ENCODE results near the gene WDR89.
"Not testable (repeated sequence)": the region's sequence is repeated elsewhere in the genome, so short reads cannot be mapped to it uniquely, and the experiment has no call there.

The WDR89 gene

DNA sequence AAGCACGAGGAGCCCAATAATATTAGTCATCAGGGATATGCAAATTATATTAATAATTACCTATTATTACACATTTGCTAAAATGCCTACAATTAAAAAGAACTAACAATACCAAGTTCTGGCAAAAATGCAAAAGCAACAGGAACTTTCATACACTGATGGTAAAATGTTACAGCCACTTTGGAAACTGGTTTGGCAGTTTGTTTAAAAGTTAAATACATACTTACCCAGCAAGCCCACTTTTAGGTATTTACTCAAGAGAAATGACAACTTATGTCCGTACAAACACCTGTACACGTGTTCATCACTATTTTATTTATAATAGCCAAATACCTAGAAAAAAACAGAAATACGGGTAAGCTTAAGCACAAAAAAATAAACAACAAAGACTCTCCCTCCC lies 17.0 kb downstream of the WDR89 start:
- Histone ChIP-seq H3K4me2 (ENCODE audit: low read length) (no peak overlapping the region), H3K4me3 (ENCODE audit: low read length) (no peak overlapping the region), H3K27ac (ENCODE audit: low read length) (no peak overlapping the region), H3K27me3 (ENCODE audit: low read depth, low read length) (no peaks in the 10 kb centered on the region), H4K20me1 (ENCODE audit: insufficient read depth, low read length) (peaks cover 2% of the 10 kb centered on the region; the same call in 1 of the 2 replicates), H3K9me3 (ENCODE audit: insufficient read depth, low read length) (no peaks in the 10 kb centered on the region), H3K4me1 (ENCODE audit: low read length) (no peaks in the 10 kb centered on the region), H2AFZ (ENCODE audit: low read depth, low read length) (no peak overlapping the region), H3K79me2 (ENCODE audit: low read length) (peaks cover 43% of the 10 kb centered on the region), H3K9ac (ENCODE audit: low read length) (no peak overlapping the region), H3K36me3 (replicated peaks; ENCODE audit: low read depth, low read length) (peaks cover 17% of the 10 kb centered on the region)
- TF ChIP-seq EZH2phosphoT487 (IDR thresholded peaks at IDR 0.05; ENCODE audit: low read depth) (no peak), CTCF (IDR thresholded peaks at IDR 0.05; ENCODE audit: low read depth, low read length) (no peak)

DNA sequence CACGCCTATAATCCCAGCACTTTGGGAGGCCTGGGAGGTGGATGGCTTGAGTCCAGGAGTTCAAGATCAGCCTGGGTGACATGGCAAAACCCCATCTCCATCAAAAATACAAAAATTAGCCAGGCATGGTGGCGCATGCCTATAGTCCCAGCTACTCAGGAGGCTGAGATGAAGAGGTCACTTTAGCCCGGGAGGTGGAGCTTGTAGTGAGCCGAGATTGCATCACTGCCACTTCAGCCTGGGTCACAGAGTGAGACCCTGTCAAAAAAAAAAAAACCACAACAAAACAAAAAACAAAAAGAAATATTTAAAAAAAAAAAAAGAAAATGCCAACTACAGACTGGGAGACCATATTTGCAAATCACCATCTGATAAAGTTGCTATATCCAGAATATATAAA lies 17.5 kb downstream of the WDR89 start:
- H3K9ac ChIP-seq (ENCODE audit: low read length) = no peak overlapping the region
- TF ChIP-seq EZH2phosphoT487 (IDR thresholded peaks at IDR 0.05; ENCODE audit: low read depth) (no peak), CTCF (IDR thresholded peaks at IDR 0.05; ENCODE audit: low read depth, low read length) (no peak)
- no peaks in the 10 kb centered on the region for H3K27me3 ChIP-seq (ENCODE audit: low read depth, low read length)
- peaks cover 12% of the 10 kb centered on the region for H3K36me3 ChIP-seq (replicated peaks; ENCODE audit: low read depth, low read length)
- H3K4me2 ChIP-seq (ENCODE audit: low read length) = no peak overlapping the region
- no peak overlapping the region for H3K4me3 ChIP-seq (ENCODE audit: low read length)
- H3K4me1 ChIP-seq (ENCODE audit: low read length) = no peaks in the 10 kb centered on the region
- peaks cover 2% of the 10 kb centered on the region; the same call in 1 of the 2 replicates for H4K20me1 ChIP-seq (ENCODE audit: insufficient read depth, low read length)
- no peak overlapping the region for H3K27ac ChIP-seq (ENCODE audit: low read length)
- H2AFZ ChIP-seq (ENCODE audit: low read depth, low read length) = no peak overlapping the region
- H3K9me3 ChIP-seq (ENCODE audit: insufficient read depth, low read length) = no peaks in the 10 kb centered on the region
- peaks cover 42% of the 10 kb centered on the region for H3K79me2 ChIP-seq (ENCODE audit: low read length)

DNA sequence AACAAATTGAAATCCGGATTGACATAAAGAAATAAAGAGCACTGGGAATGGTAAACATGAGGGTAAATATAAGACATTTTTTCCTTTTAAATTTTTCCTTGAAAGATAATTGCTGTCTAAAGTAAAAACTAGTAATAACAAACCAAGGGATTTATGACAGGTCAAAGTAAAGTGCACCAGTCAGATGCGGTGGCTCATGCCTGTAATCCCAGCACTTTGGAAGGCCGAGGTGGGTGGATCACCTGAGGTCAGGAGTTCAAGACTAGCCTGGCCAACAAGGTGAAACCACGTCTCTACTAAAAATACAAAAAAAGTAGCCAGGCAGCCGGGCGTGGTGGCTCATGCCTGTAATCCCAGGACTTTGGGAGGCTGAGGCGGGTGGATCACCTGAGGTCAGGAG lies 19.7 kb downstream of the WDR89 start:
- H3K27me3 ChIP-seq (ENCODE audit: low read depth, low read length); H3K4me2 ChIP-seq (ENCODE audit: low read length); H3K4me1 ChIP-seq (ENCODE audit: low read length); H3K27ac ChIP-seq (ENCODE audit: low read length); H3K4me3 ChIP-seq (ENCODE audit: low read length); H3K36me3 ChIP-seq (replicated peaks; ENCODE audit: low read depth, low read length); H2AFZ ChIP-seq (ENCODE audit: low read depth, low read length); H3K9me3 ChIP-seq (ENCODE audit: insufficient read depth, low read length); H3K9ac ChIP-seq (ENCODE audit: low read length): not testable (repeated sequence)
- Histone ChIP-seq H3K79me2 (ENCODE audit: low read length) (peaks cover 58% of the 10 kb centered on the region), H4K20me1 (ENCODE audit: insufficient read depth, low read length) (peaks cover 20% of the 10 kb centered on the region)

- H3K27ac ChIP-seq (ENCODE audit: low read length) = no peak overlapping the region
- H3K36me3 ChIP-seq (replicated peaks; ENCODE audit: low read depth, low read length) = peaks cover 13% of the 10 kb centered on the region
- H3K79me2 ChIP-seq (ENCODE audit: low read length) = peaks cover 69% of the 10 kb centered on the region
- H3K9me3 ChIP-seq (ENCODE audit: insufficient read depth, low read length) = no peaks in the 10 kb centered on the region
- H3K4me1 ChIP-seq (ENCODE audit: low read length) = no peaks in the 10 kb centered on the region
- peaks cover 35% of the 10 kb centered on the region; the same call in 1 of the 2 replicates for H4K20me1 ChIP-seq (ENCODE audit: insufficient read depth, low read length)
- no peaks in the 10 kb centered on the region for H3K27me3 ChIP-seq (ENCODE audit: low read depth, low read length)
- TF ChIP-seq CTCF (IDR thresholded peaks at IDR 0.05; ENCODE audit: low read depth, low read length) (no peak), EZH2phosphoT487 (IDR thresholded peaks at IDR 0.05; ENCODE audit: low read depth) (no peak)
- no peak overlapping the region for H3K4me2 ChIP-seq (ENCODE audit: low read length)
- H3K9ac ChIP-seq (ENCODE audit: low read length) = no peak overlapping the region
- H3K4me3 ChIP-seq (ENCODE audit: low read length) = no peak overlapping the region
- H2AFZ ChIP-seq (ENCODE audit: low read depth, low read length) = no peak overlapping the region
These were observed 25.7 kb downstream of the WDR89 start for GRCh38 chr14:63616015-63616414.

All from OCI-LY3 (cell line).